ENCODE measurements around the gene SEC24D. TPM values are rescaled to one million over a fixed set of nuclear protein-coding genes. Genes with fewer than 3 reads are reported as not detected.

SEC24D gene
- total and polyA plus RNA-seq, 2 donors = 28.9 to 148 TPM

DNA sequence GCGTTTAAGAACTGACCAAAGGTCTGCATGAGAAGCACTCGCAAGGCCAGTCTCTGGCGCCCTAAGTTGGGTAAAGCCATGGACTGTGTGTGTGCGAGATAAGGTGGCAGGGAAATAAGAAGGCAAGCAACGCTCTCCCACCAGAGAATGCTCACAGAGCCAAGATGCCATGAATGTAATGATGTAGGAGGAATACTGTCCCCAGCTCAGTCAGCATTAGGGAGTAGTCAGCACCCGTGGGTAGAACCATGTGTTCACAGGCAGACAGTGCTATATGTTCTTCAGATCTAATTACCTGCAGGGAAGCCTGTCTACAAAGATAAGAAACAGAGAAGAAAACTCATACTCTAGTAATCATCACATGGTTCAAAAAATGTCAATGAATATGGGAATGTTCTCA, 68.8 kb downstream of the SEC24D start:
- WGBS = 93% methylated on average over 6 of the region's 6 CpGs
- Histone ChIP-seq H3K36me3 (ENCODE audit: insufficient read depth) (no peaks in the 10 kb centered on the region), H3K4me3 (ENCODE audit: low read depth, low read length) (no peak overlapping the region), H3K27ac (ENCODE audit: low read depth) (no peak overlapping the region), H3K4me1 (ENCODE audit: insufficient read depth) (no peaks in the 10 kb centered on the region)
- no peak for DNase-seq (ENCODE audit: extremely low spot score)

DNA sequence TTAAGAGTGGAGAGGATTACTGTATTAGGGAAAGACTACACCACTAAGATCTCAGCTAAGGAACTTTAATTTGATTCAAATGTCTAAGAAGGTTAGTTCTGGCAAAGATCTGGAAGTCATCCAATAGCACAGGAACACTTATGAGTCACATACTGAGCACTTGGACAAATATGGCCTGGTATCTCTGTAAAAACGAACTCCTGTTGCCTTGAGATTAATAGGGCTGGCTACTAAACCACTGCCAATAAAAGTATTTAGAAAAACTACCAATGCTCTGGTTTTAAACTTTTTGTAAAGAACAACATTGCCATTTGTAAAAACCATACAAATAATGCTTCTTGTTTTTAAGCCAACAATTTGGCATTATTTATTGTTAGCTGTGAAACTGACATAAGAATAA, 70.5 kb downstream of the SEC24D start:
- Histone ChIP-seq H3K4me1 (ENCODE audit: insufficient read depth) (no peaks in the 10 kb centered on the region), H3K4me3 (ENCODE audit: low read depth, low read length) (no peak overlapping the region), H3K27ac (ENCODE audit: low read depth) (peak overlapping the region; percentile 40), H3K36me3 (ENCODE audit: insufficient read depth) (no peaks in the 10 kb centered on the region)
- no peak for DNase-seq (ENCODE audit: extremely low spot score)
- WGBS = 8% methylated on average over 1 of the region's 1 CpG

DNA sequence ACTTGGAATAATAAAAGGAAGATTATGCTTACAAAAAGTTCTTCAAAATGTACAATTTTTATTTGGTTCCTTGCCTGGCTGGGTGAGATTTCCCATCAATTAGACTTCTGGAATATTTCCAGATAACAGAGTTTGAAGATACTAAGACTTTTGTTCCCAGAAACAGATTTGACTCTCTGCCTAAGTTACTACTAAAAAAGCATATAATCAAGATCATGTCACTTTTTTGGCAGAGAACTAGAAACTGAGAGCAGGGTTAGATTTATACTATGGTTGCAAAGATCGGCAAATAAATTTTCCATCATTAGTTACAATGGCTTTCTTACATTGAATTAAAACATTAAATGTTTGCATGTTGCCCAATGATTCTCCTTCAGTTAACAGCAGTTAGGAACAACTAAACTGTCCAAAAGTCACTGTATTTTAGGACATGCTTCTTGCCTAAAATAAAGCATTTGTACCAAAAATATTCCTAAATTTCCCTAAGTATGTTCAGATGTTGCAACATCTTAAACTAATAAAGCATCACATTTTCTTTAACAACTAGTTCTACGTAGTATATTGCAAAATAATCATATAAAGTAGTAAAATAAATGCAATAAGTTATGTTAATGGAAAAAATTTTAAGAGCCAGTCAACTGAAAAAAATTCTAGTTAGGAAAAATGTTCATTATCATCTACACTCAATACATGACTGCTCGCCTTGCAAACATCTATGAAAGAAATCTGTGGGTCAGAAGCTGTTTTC, 73.0 kb downstream of the SEC24D start:
- H3K4me1 ChIP-seq (ENCODE audit: insufficient read depth) = no peaks in the 10 kb centered on the region
- no peak for DNase-seq (ENCODE audit: extremely low spot score)
- WGBS = 55% methylated on average over 3 of the region's 3 CpGs

DNA sequence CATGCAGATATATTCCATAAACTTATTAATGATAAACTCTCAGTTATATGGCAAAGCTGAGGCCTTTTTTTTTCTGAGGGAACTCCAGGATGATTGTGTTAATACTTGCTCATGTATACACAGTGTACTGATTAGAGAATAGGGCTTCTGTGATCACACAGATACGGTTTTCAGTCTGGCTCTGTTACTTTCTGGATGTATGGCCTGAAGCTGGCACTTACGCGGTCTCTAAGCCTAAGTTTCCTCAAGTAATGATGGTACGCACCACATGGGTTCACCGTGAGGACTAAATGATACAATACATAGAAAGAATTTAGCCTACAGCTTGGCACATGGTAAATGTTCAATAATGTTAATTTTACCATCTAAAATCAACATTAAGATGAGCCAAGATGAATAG, 73.8 kb downstream of the SEC24D start:
- Histone ChIP-seq H3K27ac (ENCODE audit: low read depth) (no peak overlapping the region), H3K36me3 (ENCODE audit: insufficient read depth) (no peaks in the 10 kb centered on the region), H3K4me3 (ENCODE audit: low read depth, low read length) (no peak overlapping the region), H3K4me1 (ENCODE audit: insufficient read depth) (peaks cover under 1% of the 10 kb centered on the region)
- WGBS = 43% methylated on average over 5 of the region's 5 CpGs
- no peak for DNase-seq (ENCODE audit: extremely low spot score)

More for the DNA sequence above, 73.0 kb downstream of the SEC24D start:
- Histone ChIP-seq H3K36me3 (ENCODE audit: insufficient read depth) (no peaks in the 10 kb centered on the region), H3K27ac (ENCODE audit: low read depth) (no peak overlapping the region), H3K4me3 (ENCODE audit: low read depth, low read length) (no peak overlapping the region)

DNA sequence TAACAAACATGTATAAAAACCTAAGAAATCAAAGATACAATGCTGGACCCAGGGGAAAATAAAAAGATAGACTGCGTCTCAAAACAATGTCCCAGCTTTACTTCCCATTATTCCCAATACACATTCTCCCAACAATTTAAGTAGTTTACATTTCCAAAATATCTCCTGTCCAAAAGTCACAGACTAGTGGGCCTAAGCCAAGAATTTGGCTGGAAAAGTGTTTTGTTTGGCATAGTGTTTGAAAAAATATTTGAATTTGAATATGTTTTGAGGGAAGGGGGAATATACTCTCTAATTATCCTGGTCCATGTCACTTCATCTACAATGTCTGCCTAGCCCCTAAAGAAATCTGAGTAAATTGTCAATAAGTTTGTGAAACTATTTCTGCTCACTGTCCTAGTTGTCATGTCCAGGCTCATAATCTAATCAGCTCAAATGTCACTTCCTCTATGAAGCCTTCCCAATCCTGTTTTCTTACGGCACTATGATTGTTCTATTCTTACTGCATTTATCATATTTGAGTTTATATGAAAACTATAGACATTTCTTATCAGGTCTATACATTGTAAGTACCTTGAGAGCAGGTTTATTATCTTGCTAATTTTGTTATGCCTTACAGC, 74.4 kb downstream of the SEC24D start:
- no peak overlapping the region for H3K4me3 ChIP-seq (ENCODE audit: low read depth, low read length)
- peak overlapping the region; percentile 38 for H3K27ac ChIP-seq (ENCODE audit: low read depth)
- no peaks in the 10 kb centered on the region for H3K36me3 ChIP-seq (ENCODE audit: insufficient read depth)
- no peak for DNase-seq (ENCODE audit: extremely low spot score)
- 43% methylated on average over 2 of the region's 2 CpGs for WGBS
- peaks cover 2% of the 10 kb centered on the region for H3K4me1 ChIP-seq (ENCODE audit: insufficient read depth)

DNA sequence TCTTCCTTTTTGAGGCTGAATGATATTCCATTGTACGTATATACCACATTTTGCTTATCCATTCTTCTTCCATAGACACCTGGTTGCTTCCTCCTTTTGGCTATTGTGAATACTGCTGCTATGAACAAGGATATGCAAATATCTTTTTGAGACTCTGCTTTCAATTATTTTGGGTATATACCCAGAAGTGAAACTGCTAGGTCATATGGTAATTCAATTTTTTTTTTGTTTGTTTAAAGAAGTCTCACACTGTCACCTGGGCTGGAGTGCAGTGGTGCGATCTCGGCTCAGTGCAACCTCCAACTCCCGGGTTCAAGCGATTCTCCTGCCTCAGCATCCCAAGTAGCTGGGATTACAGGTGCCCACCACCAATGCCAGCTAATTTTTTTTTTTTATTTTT, 75.4 kb downstream of the SEC24D start:
- no peak for DNase-seq (ENCODE audit: extremely low spot score)
- Histone ChIP-seq H3K4me1 (ENCODE audit: insufficient read depth) (peaks cover 2% of the 10 kb centered on the region), H3K27ac (ENCODE audit: low read depth) (peak overlapping the region; percentile 23), H3K36me3 (ENCODE audit: insufficient read depth) (no peaks in the 10 kb centered on the region), H3K4me3 (ENCODE audit: low read depth, low read length) (no peak overlapping the region)
- WGBS = 97% methylated on average over 5 of the region's 5 CpGs

DNA sequence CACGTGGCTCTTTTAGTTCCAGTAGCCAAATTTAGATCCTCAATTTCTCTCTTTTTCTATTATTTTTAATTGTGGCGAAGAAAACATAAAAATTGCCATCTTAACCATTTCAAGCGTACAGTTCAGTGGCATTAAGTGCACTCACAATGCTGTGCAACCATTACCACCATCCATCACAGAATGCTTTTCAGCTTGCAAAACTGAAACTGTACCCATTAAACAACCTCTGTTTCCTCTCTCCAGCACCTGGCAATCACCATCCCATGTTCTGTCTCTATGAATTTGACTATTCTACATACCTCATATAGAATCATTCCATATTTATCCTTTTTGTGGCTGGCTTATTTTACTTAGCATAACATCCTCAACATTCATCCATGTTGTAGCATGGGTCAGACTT, 75.8 kb downstream of the SEC24D start:
- 91% methylated on average over 3 of the region's 3 CpGs for WGBS
- DNase-seq (ENCODE audit: extremely low spot score) = no peak
- peaks cover 2% of the 10 kb centered on the region for H3K4me1 ChIP-seq (ENCODE audit: insufficient read depth)

DNA sequence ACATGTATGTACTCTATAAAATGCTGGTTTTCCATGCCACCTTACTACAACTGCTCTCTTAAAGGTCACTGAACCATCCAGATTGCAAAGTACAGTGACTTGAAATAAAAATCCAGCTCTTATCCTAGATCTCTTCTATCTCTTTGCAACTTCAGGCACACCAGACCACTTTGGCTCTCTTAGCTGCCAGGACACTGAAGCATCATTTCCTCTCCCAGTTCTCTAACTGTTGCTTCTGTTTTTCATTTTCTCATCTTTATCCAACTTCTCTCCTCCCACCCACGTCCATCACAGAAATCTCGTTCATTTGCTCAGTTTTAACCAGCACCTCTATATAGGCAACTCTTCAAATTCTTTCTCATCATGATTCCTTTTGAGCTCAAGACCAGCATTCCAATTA, 76.4 kb downstream of the SEC24D start:
- no peak for DNase-seq (ENCODE audit: extremely low spot score)
- Histone ChIP-seq H3K27ac (ENCODE audit: low read depth) (peak overlapping the region; percentile 74), H3K4me1 (ENCODE audit: insufficient read depth) (peaks cover 2% of the 10 kb centered on the region), H3K36me3 (ENCODE audit: insufficient read depth) (no peaks in the 10 kb centered on the region), H3K4me3 (ENCODE audit: low read depth, low read length) (no peak overlapping the region)
- WGBS = 34% methylated on average over 2 of the region's 2 CpGs

More for the DNA sequence above, 75.8 kb downstream of the SEC24D start:
- Histone ChIP-seq H3K27ac (ENCODE audit: low read depth) (peak overlapping the region; percentile 74), H3K4me3 (ENCODE audit: low read depth, low read length) (no peak overlapping the region), H3K36me3 (ENCODE audit: insufficient read depth) (no peaks in the 10 kb centered on the region)

DNA sequence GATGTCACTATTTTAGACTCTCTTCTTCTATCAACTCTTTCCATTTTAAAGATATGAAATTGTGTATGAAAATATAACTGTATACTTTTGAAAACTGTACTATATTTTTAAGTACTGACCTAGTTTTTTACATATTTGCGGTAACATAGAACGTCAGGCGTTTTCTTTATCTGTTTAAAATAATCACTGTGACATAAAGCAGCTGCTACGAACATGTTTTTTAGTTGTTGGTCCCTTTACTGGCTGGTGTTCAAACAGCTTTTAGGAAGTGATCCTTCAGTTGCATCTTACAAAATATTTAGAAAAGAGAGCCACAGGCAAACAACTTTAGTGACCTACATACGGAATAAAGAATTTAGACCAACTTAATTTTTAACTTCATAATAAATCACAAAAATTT, 77.6 kb downstream of the SEC24D start:
- DNase-seq (ENCODE audit: extremely low spot score) = no peak
- Histone ChIP-seq H3K36me3 (ENCODE audit: insufficient read depth) (no peaks in the 10 kb centered on the region), H3K27ac (ENCODE audit: low read depth) (no peak overlapping the region), H3K4me3 (ENCODE audit: low read depth, low read length) (no peak overlapping the region), H3K4me1 (ENCODE audit: insufficient read depth) (peaks cover 2% of the 10 kb centered on the region)
- 21% methylated on average over 5 of the region's 5 CpGs for WGBS

DNA sequence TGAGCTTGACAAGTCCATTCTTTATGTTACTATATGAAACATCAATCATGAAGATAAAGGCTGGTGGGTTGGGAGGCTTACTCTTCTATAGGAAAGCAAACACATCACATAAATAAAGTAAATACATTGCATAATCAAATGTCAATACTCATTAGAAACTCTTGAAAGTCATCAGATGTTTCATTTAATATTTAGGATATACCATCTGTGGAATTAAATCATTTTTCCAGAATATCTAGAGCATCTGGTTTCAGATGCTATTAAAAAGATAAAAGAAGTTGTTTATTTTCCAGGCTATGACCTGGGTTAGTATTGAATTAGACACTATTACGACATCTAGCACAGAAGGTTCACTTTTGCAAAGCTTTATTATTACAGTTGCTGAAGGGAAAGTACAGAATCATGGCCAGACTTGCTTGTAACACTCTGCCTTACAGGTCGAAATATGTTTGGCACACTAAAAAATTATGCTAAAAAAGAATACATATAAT, 78.1 kb downstream of the SEC24D start:
- Histone ChIP-seq H3K4me3 (ENCODE audit: low read depth, low read length) (no peak overlapping the region), H3K4me1 (ENCODE audit: insufficient read depth) (peaks cover 2% of the 10 kb centered on the region), H3K36me3 (ENCODE audit: insufficient read depth) (no peaks in the 10 kb centered on the region), H3K27ac (ENCODE audit: low read depth) (peak overlapping the region; percentile 50)
- no peak for DNase-seq (ENCODE audit: extremely low spot score)
- WGBS = 19% methylated on average over 2 of the region's 2 CpGs

DNA sequence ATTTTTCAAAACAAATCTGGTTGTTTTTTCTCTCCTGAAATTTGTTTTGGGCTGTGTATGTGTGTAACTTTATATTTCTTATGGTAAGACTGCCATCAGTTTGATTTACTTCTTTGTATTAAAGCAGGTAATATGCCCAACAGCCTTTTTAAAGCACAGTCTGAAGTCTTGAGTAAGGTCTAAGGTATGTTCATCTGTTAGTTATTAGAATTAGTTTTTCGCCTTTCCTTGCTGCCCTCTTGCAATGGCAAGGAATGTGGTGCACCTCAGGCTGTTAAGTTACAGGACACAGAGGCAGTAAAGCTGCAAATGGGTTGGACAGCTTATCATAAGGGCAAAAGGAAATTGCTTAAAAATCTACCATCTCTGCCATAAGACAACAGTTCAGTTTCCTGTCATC, 79.0 kb downstream of the SEC24D start:
- Histone ChIP-seq H3K36me3 (ENCODE audit: insufficient read depth) (no peaks in the 10 kb centered on the region), H3K4me3 (ENCODE audit: low read depth, low read length) (no peak overlapping the region), H3K27ac (ENCODE audit: low read depth) (peak overlapping the region; percentile 2), H3K4me1 (ENCODE audit: insufficient read depth) (peaks cover 2% of the 10 kb centered on the region)
- DNase-seq (ENCODE audit: extremely low spot score) = no peak
- WGBS = 88% methylated on average over 1 of the region's 1 CpG

DNA sequence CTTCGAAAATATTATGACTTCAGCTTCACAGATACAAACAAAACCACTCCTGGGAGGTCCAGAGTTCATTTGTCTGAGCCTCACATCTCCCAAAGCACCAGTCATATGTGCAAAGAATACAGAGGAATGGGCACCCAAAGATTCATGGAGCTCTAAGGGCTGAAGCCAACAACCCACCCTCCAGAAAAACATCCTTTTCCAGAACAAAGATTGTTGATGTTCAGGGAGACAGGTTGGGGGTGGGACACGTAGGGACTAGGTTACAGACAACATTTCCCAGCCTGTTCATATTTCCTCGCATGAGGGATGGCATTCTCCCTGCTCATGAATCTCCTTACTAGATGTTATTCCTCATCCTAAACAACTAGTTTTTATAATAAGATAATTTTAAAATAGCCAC, 79.5 kb downstream of the SEC24D start:
- H3K36me3 ChIP-seq (ENCODE audit: insufficient read depth) = no peaks in the 10 kb centered on the region
- no peak for DNase-seq (ENCODE audit: extremely low spot score)
- H3K4me3 ChIP-seq (ENCODE audit: low read depth, low read length) = no peak overlapping the region
- peak overlapping the region; percentile 60 for H3K27ac ChIP-seq (ENCODE audit: low read depth)
- peaks cover 2% of the 10 kb centered on the region for H3K4me1 ChIP-seq (ENCODE audit: insufficient read depth)
- 43% methylated on average over 3 of the region's 3 CpGs for WGBS

DNA sequence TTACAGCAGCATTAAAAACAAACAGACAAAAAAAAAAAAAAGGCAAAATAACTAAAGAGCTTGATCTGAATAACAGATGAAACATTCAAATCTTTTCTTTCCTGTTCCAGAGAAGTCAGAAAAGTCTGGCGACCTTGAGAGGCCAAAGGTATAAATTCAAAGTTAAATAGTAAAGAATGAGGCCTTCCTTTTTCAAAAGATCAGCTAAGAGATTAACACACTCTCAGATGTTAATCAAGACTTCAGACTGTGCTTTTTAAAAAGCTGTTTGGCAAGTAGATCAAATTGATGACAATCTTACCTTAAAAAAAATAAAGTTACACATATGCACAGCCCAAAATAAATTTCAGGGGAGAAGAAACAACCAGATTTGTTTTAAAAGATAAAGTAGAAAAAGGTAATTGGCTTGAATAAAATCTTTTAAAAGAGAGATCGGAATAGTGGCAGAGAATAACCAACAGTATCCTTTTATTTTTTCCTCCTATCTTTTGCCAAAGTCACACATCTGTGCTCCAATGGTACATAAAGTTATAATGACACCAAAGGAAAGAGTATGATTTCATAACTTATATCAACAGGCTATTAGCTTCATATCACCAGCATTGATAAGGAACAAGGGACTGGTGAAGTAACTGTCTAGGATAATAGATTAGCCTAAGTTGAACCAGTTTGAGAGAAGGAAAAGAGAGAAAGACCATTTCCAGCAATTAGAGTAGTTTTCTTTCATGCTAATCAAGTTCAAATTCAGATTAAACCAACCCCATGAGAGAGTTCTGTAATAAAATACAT, 80.3 kb downstream of the SEC24D start:
- no peaks in the 10 kb centered on the region for H3K36me3 ChIP-seq (ENCODE audit: insufficient read depth)
- H3K4me3 ChIP-seq (ENCODE audit: low read depth, low read length) = no peak overlapping the region
- H3K4me1 ChIP-seq (ENCODE audit: insufficient read depth) = peaks cover 2% of the 10 kb centered on the region
- WGBS = 63% methylated on average over 2 of the region's 2 CpGs
- H3K27ac ChIP-seq (ENCODE audit: low read depth) = peak overlapping the region; percentile 60
- DNase-seq (ENCODE audit: extremely low spot score) = no peak

DNA sequence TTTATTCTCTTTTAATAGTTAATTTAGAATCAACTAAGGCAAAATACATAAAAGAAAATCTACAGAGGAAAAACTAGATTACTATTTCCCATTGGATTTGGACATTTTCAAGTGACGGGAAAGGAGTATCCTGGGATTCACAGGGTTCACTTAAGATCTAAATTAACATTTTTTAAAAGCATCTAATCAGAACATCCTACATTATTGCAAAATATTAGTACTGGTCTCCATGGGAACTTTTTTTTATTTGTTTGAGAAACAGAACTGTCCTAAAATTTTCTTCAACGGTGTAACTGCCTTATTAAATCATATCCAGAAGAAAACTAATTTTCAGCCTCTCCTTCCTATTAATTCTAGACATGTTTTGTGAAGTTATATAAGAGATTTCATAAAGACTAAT, 81.0 kb downstream of the SEC24D start:
- DNase-seq (ENCODE audit: extremely low spot score) = no peak
- WGBS = 45% methylated on average over 2 of the region's 2 CpGs
- Histone ChIP-seq H3K27ac (ENCODE audit: low read depth) (peak overlapping the region; percentile 23), H3K36me3 (ENCODE audit: insufficient read depth) (no peaks in the 10 kb centered on the region), H3K4me1 (ENCODE audit: insufficient read depth) (peaks cover 2% of the 10 kb centered on the region), H3K4me3 (ENCODE audit: low read depth, low read length) (no peak overlapping the region)
